GM18873 (cell line): ENCODE data around the gene ATP5ME.
"Not testable (repeated sequence)": the region's sequence is repeated elsewhere in the genome, so short reads cannot be mapped to it uniquely, and the experiment has no call there.

Experiments
- ATAC-seq: cut with Tn5 transposase; IDR thresholded peaks from one replicate; pipeline ENCODE4 v1.9.1; 2021; ENCODE audit warnings: mild to moderate bottlenecking, moderate library complexity, moderate number of reproducible peaks; ENCODE audit not compliant: unreplicated experiment, low FRiP score

ATP5ME gene

GRCh38 chr4:657834-658667 lies 16.0 kb downstream of the ATP5ME start:
- ATAC-seq: no peak

GRCh38 chr4:657338-657833 lies 16.7 kb downstream of the ATP5ME start:
- ATAC-seq: no peak

GRCh38 chr4:656436-657337 lies 17.4 kb downstream of the ATP5ME start:
- no peak for ATAC-seq

GRCh38 chr4:655464-656151 lies 18.5 kb downstream of the ATP5ME start:
- ATAC-seq: no peak

- no peak for ATAC-seq
These were observed 19.1 kb downstream of the ATP5ME start for GRCh38 chr4:654871-655463.

- no peak for ATAC-seq
These were observed 19.6 kb downstream of the ATP5ME start for GRCh38 chr4:654503-654845.

GRCh38 chr4:653831-654502 lies 20.1 kb downstream of the ATP5ME start:
- ATAC-seq: no peak

GRCh38 chr4:653080-653821 lies 20.8 kb downstream of the ATP5ME start:
- no peak for ATAC-seq

- ATAC-seq: no peak
These were observed 22.0 kb downstream of the ATP5ME start for GRCh38 chr4:651884-652642.

GRCh38 chr4:650951-651883 lies 22.9 kb downstream of the ATP5ME start:
- no peak for ATAC-seq

- ATAC-seq: no peak
These were observed 23.6 kb downstream of the ATP5ME start for GRCh38 chr4:650461-650860.

- ATAC-seq: no peak
These were observed 24.2 kb downstream of the ATP5ME start for GRCh38 chr4:649751-650310.

GRCh38 chr4:649293-649625 lies 24.8 kb downstream of the ATP5ME start:
- ATAC-seq: no peak

- ATAC-seq: no peak
These were observed 25.3 kb downstream of the ATP5ME start for GRCh38 chr4:648579-649292.

GRCh38 chr4:647481-647880 lies 26.6 kb downstream of the ATP5ME start:
- ATAC-seq: no peak

- ATAC-seq: no peak
These were observed 27.6 kb downstream of the ATP5ME start for GRCh38 chr4:646460-646859.

- not testable (repeated sequence) for ATAC-seq
These were observed 31.7 kb downstream of the ATP5ME start for GRCh38 chr4:642366-642765.
